K562 (cell line): Measurements from ENCODE around the gene TMEM203. TPM values are rescaled to one million over a fixed set of nuclear protein-coding genes. Genes with fewer than 3 reads are reported as not detected.

Experiments used
- DMBX1 ChIP-seq: fragments of 250-450 bp; sonication (Bioruptor Pico); IDR thresholded peaks from 2 replicates; pipeline ENCODE4 v1.8.0; 2022; ENCODE audit warnings: inconsistent platforms, mild to moderate bottlenecking, moderate library complexity, borderline replicate concordance
- FOS ChIP-seq: IDR thresholded peaks from 3 replicates; pipeline ENCODE4 v1.6.1; 2011; ENCODE audit not compliant: insufficient read length; ENCODE audit errors: extremely low read depth
- FOXP4 ChIP-seq: sonication (generic); formaldehyde crosslinking; IDR thresholded peaks from 2 replicates; pipeline ENCODE4 v1.8.0; 2022; ENCODE audit warnings: mild to moderate bottlenecking, missing genetic modification reagents, borderline replicate concordance
- HMBOX1 ChIP-seq: sonication (generic); IDR thresholded peaks from 2 replicates; pipeline ENCODE4 v1.6.1; 2016
- JUN ChIP-seq, 2 experiments: sonication (generic) in 1 of 2; formaldehyde crosslinking in 1 of 2; IDR thresholded peaks; 2 replicates each; pipeline versions ENCODE4 v1.6.1 to v1.8.0; 2012 to 2022; ENCODE audit warnings: borderline replicate concordance in 2 of 2, mild to moderate bottlenecking in 2 of 2, improper control_type of control experiment in 1 of 2, low read depth in 1 of 2, low read length in 1 of 2, missing genetic modification reagents in 1 of 2
- MAZ ChIP-seq, 2 experiments: fragments of 450-650 bp in 1 of 2; sonication (generic) in 1 of 2; formaldehyde crosslinking; IDR thresholded peaks in 1 of 2; conservative IDR thresholded peaks in 1 of 2; 2 replicates each; pipeline versions ENCODE4 v1.4.0 to v1.5.0; 2020; ENCODE audit warnings: mild to moderate bottlenecking in 1 of 2, missing genetic modification reagents in 1 of 2
- MEIS2 ChIP-seq: fragments of 450-650 bp; IDR thresholded peaks from 2 replicates; pipeline ENCODE4 v1.6.1; 2014; ENCODE audit warnings: mild to moderate bottlenecking; ENCODE audit not compliant: partially characterized antibody
- MYNN ChIP-seq, 2 experiments: sonication (generic); formaldehyde crosslinking in 1 of 2; IDR thresholded peaks; 2 replicates each; pipeline versions ENCODE4 v1.5.0 to v1.6.1; 2016 to 2020; ENCODE audit warnings: antibody characterized with exemption in 1 of 2, missing genetic modification reagents in 1 of 2
- NELFE ChIP-seq: IDR thresholded peaks from 2 replicates; pipeline ENCODE4 v1.6.1; 2011; ENCODE audit warnings: mild to moderate bottlenecking; ENCODE audit not compliant: insufficient read depth, insufficient read length
- RBM39 ChIP-seq: fragments of 200-400 bp; formaldehyde crosslinking; optimal IDR thresholded peaks from 2 replicates; pipeline ENCODE3; 2018; ENCODE audit warnings: low read depth, low read length
- SOX6 ChIP-seq: fragments of 450-650 bp; IDR thresholded peaks from 2 replicates; pipeline ENCODE4 v1.6.1; 2014; ENCODE audit warnings: mild to moderate bottlenecking
- ZNF280B ChIP-seq: fragments of 250-450 bp; sonication (Bioruptor Pico); IDR thresholded peaks from 2 replicates; pipeline ENCODE4 v1.5.1; 2021; ENCODE audit warnings: mild to moderate bottlenecking
- ZNF609 ChIP-seq: sonication (generic); formaldehyde crosslinking; IDR thresholded peaks from 2 replicates; pipeline ENCODE4 v1.8.1; 2023; ENCODE audit warnings: missing genetic modification reagents, mild to moderate bottlenecking, borderline replicate concordance
- polyA plus RNA-seq, 8 experiments: library from polyadenylated mRNA; depleted of rRNA in 4 of 8; stranded (reverse) in 5 of 8; unstranded in 3 of 8; fragments of >200 nt; fragmentation: Nextera tagmentation in 2 of 8; fragmentation: Illumina TruSeq in 1 of 8; extraction: Ambion mirVana in 2 of 8; extraction: Trizol in 1 of 8; gene quantifications; 2 replicates each; pipeline versions ENCODE4 v1.2.1 to v1.2.3, GENCODE V29; 2011 to 2014; ENCODE audit warnings: inconsistent platforms in 1 of 8, missing spikeins in 1 of 8
- total RNA-seq, 7 experiments: library from RNA; depleted of rRNA in 6 of 7; stranded (reverse); fragments of >200 nt in 6 of 7; fragmentation: Illumina TruSeq in 2 of 7; extraction: Trizol in 2 of 7; gene quantifications; 2 replicates each; pipeline versions ENCODE4 v1.2.1 to v1.2.3, GENCODE V29; 2011 to 2021; ENCODE audit warnings: low replicate concordance in 1 of 7

The TMEM203 gene
- total and polyA plus RNA-seq, 9 of the 15 experiments (the other 6 are each of a cell fraction or from before 2014, with no cell fraction given) = 8.8 to 59.5 (median 37.6) TPM

GRCh38 chr9:137217276-137218211, 12.1 kb upstream of the TMEM203 start (continued):
- TF ChIP-seq HMBOX1 (no peak), FOXP4 (CRISPR knock-in tag) (no peak), MEIS2 (no peak), MAZ (CRISPR knock-in tag; conservative IDR thresholded peaks at IDR 0.05 in 1 of 2, IDR thresholded peaks at IDR 0.05 in 1 of 2) (peak; percentile 48 to 92; a peak in 2 of 4 replicates), NELFE (no peak), FOS (no peak), ZNF280B (CRISPR knock-in tag) (no peak), ZNF609 (CRISPR knock-in tag) (no peak), MYNN (IDR thresholded peaks at IDR 0.05) (no peak), MYNN (CRISPR knock-in tag; IDR thresholded peaks at IDR 0.05) (no peak), DMBX1 (CRISPR knock-in tag) (no peak), RBM39 (no peak), JUN (IDR thresholded peaks at IDR 0.05; ENCODE audit: borderline replicate concordance, low read depth, low read length) (no peak), JUN (CRISPR knock-in tag; IDR thresholded peaks at IDR 0.05; ENCODE audit: borderline replicate concordance) (no peak), SOX6 (no peak)
